Measurements from ENCODE around the gene MIX23. TPM values are rescaled to one million over a fixed set of nuclear protein-coding genes. Genes with fewer than 3 reads are reported as not detected.

The MIX23 gene
- total RNA-seq, 3 donors from 2014 or later (not counting 1 experiment from before 2014, with no cell fraction given), result 9.6 to 16.4 (median 14.1) TPM

GRCh38 chr3:122415762-122416654 is 33.0 kb upstream of the MIX23 start, which contains the start of gene WDR5B:
WDR5B (minus strand) TSS chr3:122416062; CDS start chr3:122415528, 534 bp downstream.
- H3K27ac ChIP-seq (ENCODE audit: low read length), result peak within 1 kb of the TSS; percentile 92
- H3K4me1 Mint-ChIP-seq, result peaks cover 37 to 51% of the 10 kb centered on the region in 2 donors
- ATAC-seq (peak; percentile 88 to 95 (median 92)), DNase-seq (peak; percentile 99 to 100)
- no peaks in the 10 kb centered on the region for H3K27me3 ChIP-seq (ENCODE audit: control insufficient read depth, insufficient read depth, low read length)
- H3K9me3 ChIP-seq (ENCODE audit: control insufficient read depth, insufficient read depth, low read length), result no peaks in the 10 kb centered on the region
- no peak for TF ChIP-seq CTCF (IDR thresholded peaks at IDR 0.05)
- no peaks in the 10 kb centered on the region for H3K27me3 Mint-ChIP-seq (ENCODE audit: low read depth in 2 of 2)
- peak within 1 kb of the TSS; percentile 97 for H3K4me3 Mint-ChIP-seq
- WGBS (ENCODE audit: insufficient coverage), result 0% methylated on average over 48 of the region's 48 CpGs
- no peaks in the 10 kb centered on the region for H3K9me3 Mint-ChIP-seq
- intact Hi-C loops (cut with micrococcal nuclease), result loop anchor here (1.0 to 10.0 kb wide), 6 partner anchors 32 to 1169 kb away; partner anchors contain the start of genes FAM162A, HACD2, HSPBAP1 and KPNA1
- H3K4me1 ChIP-seq (ENCODE audit: control insufficient read depth, insufficient read depth, low read length), result peaks cover 13% of the 10 kb centered on the region
- H3K36me3 ChIP-seq (ENCODE audit: control insufficient read depth, insufficient read depth, low read length), result peaks cover 2% of the 10 kb centered on the region
- no peaks in the 10 kb centered on the region for H3K36me3 Mint-ChIP-seq
- peak within 1 kb of the TSS; percentile 80 for H3K4me3 ChIP-seq (ENCODE audit: low read length)
- H3K27ac Mint-ChIP-seq, result peak within 1 kb of the TSS; percentile 98

- no peak for TF ChIP-seq CTCF (IDR thresholded peaks at IDR 0.05)
- H3K9me3 Mint-ChIP-seq, result no peaks in the 10 kb centered on the region
- Histone ChIP-seq H3K27me3 (ENCODE audit: control insufficient read depth, insufficient read depth, low read length) (no peaks in the 10 kb centered on the region), H3K4me3 (ENCODE audit: low read length) (peak overlapping the region; percentile 80), H3K36me3 (ENCODE audit: control insufficient read depth, insufficient read depth, low read length) (peaks cover 2% of the 10 kb centered on the region), H3K4me1 (ENCODE audit: control insufficient read depth, insufficient read depth, low read length) (peaks cover 13% of the 10 kb centered on the region), H3K27ac (ENCODE audit: low read length) (peak overlapping the region; percentile 92), H3K9me3 (ENCODE audit: control insufficient read depth, insufficient read depth, low read length) (no peaks in the 10 kb centered on the region)
- peak overlapping the region; percentile 97 for H3K4me3 Mint-ChIP-seq
- WGBS (ENCODE audit: insufficient coverage), result 28% methylated on average over 10 of the region's 10 CpGs
- peaks cover 41 to 51% of the 10 kb centered on the region in 2 donors for H3K4me1 Mint-ChIP-seq
- H3K36me3 Mint-ChIP-seq, result no peaks in the 10 kb centered on the region
- intact Hi-C loops (cut with micrococcal nuclease), result loop anchor here (5.0 to 10.0 kb wide), 3 partner anchors 82 to 1170 kb away; partner anchors contain the start of genes HACD2 and HSPBAP1
- peak in 2 of 3 donors; percentile 13 to 24 for ATAC-seq
- H3K27ac Mint-ChIP-seq, result peak overlapping the region; percentile 98
- H3K27me3 Mint-ChIP-seq (ENCODE audit: low read depth in 2 of 2), result no peaks in the 10 kb centered on the region
- peak; percentile 18 to 69 for DNase-seq
Measured at GRCh38 chr3:122415104-122415744, 32.2 kb upstream of the MIX23 start.

DNA sequence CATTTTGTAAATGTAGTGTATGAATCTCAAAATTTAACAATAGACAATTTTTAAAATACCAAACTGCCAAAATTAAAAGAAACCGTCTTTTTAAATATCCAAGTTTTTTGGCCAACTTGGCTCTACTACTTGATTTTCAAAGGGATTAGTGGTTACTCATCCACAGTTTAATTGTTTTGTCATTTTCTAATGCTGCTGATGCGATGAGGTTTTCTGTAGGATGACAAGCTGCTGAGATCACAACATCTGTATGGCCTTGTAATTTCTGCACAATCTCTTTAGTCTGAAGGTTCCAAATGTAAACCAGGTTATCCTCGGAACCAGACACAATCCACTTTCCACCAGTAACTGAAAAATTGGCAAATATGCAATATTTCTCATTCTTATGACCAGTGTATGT is 31.4 kb upstream of the MIX23 start:
- Histone ChIP-seq H3K9me3 (ENCODE audit: control insufficient read depth, insufficient read depth, low read length) (no peaks in the 10 kb centered on the region), H3K36me3 (ENCODE audit: control insufficient read depth, insufficient read depth, low read length) (peaks cover 5% of the 10 kb centered on the region), H3K4me3 (ENCODE audit: low read length) (no peak overlapping the region), H3K27ac (ENCODE audit: low read length) (no peak overlapping the region), H3K27me3 (ENCODE audit: control insufficient read depth, insufficient read depth, low read length) (no peaks in the 10 kb centered on the region), H3K4me1 (ENCODE audit: control insufficient read depth, insufficient read depth, low read length) (peaks cover 13% of the 10 kb centered on the region)
- DNase-seq (no peak), ATAC-seq (no peak)
- no peaks in the 10 kb centered on the region for H3K27me3 Mint-ChIP-seq (ENCODE audit: low read depth in 2 of 2)
- intact Hi-C loops (cut with micrococcal nuclease), result loop anchor here (10.0 kb wide), 1 partner anchor 1170 kb away; the partner anchor contains the start of gene HACD2
- H3K36me3 Mint-ChIP-seq, result no peaks in the 10 kb centered on the region
- WGBS (ENCODE audit: insufficient coverage), result 90% methylated on average over 3 of the region's 3 CpGs
- H3K4me1 Mint-ChIP-seq, result peaks cover 41 to 51% of the 10 kb centered on the region in 2 donors
- no peaks in the 10 kb centered on the region for H3K9me3 Mint-ChIP-seq
- peak overlapping the region; percentile 97 for H3K4me3 Mint-ChIP-seq
- H3K27ac Mint-ChIP-seq, result peak overlapping the region; percentile 98
- TF ChIP-seq CTCF (IDR thresholded peaks at IDR 0.05), result no peak

Data from natural killer cell (primary cell).